ENCODE measurements around the gene SLC22A3. TPM values are rescaled to one million over a fixed set of nuclear protein-coding genes. Genes with fewer than 3 reads are reported as not detected.

Gene SLC22A3
- total and polyA plus RNA-seq, 2 of the 13 experiments (the other 11 are each of a cell fraction or from before 2014, with no cell fraction given): 12.0 to 31.5 TPM

GRCh38 chr6:160349814-160350350, 1.7 kb downstream of the SLC22A3 start (continued):
- TF ChIP-seq ZFX (CRISPR knock-in tag; IDR thresholded peaks at IDR 0.05; ENCODE audit: low read depth) (no peak), ETV5 (CRISPR knock-in tag; IDR thresholded peaks at IDR 0.05; ENCODE audit: borderline replicate concordance) (no peak), ZNF281 (CRISPR knock-in tag; IDR thresholded peaks at IDR 0.05; ENCODE audit: borderline replicate concordance) (no peak), EZH2 (conservative IDR thresholded peaks at IDR 0.05; ENCODE audit: low read depth, low read length) (no peak), MAX (IDR thresholded peaks at IDR 0.05) (no peak; the same call in 1 of the 2 replicates), TFE3 (CRISPR knock-in tag; IDR thresholded peaks at IDR 0.05) (no peak), E2F2 (CRISPR knock-in tag; IDR thresholded peaks at IDR 0.05; ENCODE audit: borderline replicate concordance) (no peak), REL (CRISPR knock-in tag; conservative IDR thresholded peaks at IDR 0.05) (no peak), SIN3B (IDR thresholded peaks at IDR 0.05; ENCODE audit: low read length) (no peak), MBNL3 (CRISPR knock-in tag; conservative IDR thresholded peaks at IDR 0.05) (no peak), PPARG (CRISPR knock-in tag; conservative IDR thresholded peaks at IDR 0.05) (no peak), ZBTB21 (CRISPR knock-in tag; IDR thresholded peaks at IDR 0.05) (no peak), POLR2A (IDR thresholded peaks at IDR 0.05; ENCODE audit: insufficient read depth in 1 of 2, low read depth in 2 of 2, low read length in 2 of 2) (peak in 1 of 2 experiments; percentile 15; a peak in 1 of 4 replicates), SNAPC2 (CRISPR knock-in tag; IDR thresholded peaks at IDR 0.05) (no peak), KLF11 (CRISPR knock-in tag; IDR thresholded peaks at IDR 0.05) (0 out of 2 replicates have a peak, but pooled peaks have one; percentile 14), SNAPC4 (CRISPR knock-in tag; IDR thresholded peaks at IDR 0.05) (0 out of 2 replicates have a peak, but pooled peaks have one; percentile 8), AKAP8 (CRISPR knock-in tag; IDR thresholded peaks at IDR 0.05) (no peak), ZSCAN5A (CRISPR knock-in tag; IDR thresholded peaks at IDR 0.05; ENCODE audit: borderline replicate concordance) (peak; percentile 3; the same call in 1 of the 2 replicates)

All from HepG2 (cell line).